ENCODE measurements around the gene AMDHD2.
"Not testable (repeated sequence)": the region's sequence is repeated elsewhere in the genome, so short reads cannot be mapped to it uniquely, and the experiment has no call there.

Gene AMDHD2

GRCh38 chr16:2518823-2519710 is 1.1 kb upstream of the AMDHD2 start:
- no peak for DNase-seq

- no peak for DNase-seq
Observed at GRCh38 chr16:2519711-2520080, 475 bp upstream of the AMDHD2 start.

GRCh38 chr16:2520784-2521531 is 787 bp downstream of the AMDHD2 start:
- DNase-seq, result no peak

DNA sequence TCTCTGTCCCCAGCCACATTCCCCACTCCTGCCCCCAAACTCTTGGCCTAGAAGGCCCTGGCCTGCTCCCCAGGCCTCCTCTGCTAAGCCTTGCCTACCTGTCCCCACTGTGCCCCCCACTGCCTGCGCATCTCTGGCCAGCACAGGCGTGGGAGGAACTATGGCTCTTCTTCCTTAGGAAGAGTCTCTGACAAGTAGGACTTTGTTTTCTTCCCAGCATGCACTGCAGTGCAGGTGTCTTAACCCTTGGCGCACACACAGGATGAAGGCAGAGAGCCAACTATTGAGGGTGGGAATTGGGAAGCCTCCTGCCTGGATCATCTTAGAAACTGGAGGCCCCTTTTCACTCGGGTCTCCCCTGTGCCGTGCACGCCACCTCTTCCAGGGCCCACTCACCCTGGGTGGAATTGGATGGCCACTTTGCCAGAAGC is 3.6 kb downstream of the AMDHD2 start:
- DNase-seq, result no peak

- DNase-seq, result no peak
Observed at GRCh38 chr16:2524339-2524938, 4.3 kb downstream of the AMDHD2 start.

DNA sequence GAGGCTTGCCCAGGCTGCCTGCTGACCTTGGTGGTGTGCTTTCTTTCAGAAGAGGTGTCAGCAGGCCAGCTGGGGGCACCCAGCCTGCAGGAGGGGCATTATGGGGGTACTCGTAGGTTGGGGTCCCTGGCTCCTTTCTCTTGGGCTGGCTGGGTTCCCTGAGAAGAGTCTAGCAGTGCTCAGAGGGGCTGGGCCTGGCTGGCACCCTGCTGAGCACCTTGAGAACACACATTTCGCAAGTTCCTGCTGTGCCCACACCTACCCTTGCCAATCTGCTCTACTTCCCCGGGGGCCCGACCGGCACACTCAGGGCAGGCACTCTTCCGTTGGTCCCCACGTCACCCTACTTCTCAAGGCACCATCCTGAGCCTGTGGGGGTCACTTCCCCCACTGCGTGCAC is 6.0 kb downstream of the AMDHD2 start:
- no peak for DNase-seq

- no peak for DNase-seq
Observed at GRCh38 chr16:2527071-2527783, 7.1 kb downstream of the AMDHD2 start.

GRCh38 chr16:2527784-2528100 is 7.6 kb downstream of the AMDHD2 start:
- no peak for DNase-seq

DNA sequence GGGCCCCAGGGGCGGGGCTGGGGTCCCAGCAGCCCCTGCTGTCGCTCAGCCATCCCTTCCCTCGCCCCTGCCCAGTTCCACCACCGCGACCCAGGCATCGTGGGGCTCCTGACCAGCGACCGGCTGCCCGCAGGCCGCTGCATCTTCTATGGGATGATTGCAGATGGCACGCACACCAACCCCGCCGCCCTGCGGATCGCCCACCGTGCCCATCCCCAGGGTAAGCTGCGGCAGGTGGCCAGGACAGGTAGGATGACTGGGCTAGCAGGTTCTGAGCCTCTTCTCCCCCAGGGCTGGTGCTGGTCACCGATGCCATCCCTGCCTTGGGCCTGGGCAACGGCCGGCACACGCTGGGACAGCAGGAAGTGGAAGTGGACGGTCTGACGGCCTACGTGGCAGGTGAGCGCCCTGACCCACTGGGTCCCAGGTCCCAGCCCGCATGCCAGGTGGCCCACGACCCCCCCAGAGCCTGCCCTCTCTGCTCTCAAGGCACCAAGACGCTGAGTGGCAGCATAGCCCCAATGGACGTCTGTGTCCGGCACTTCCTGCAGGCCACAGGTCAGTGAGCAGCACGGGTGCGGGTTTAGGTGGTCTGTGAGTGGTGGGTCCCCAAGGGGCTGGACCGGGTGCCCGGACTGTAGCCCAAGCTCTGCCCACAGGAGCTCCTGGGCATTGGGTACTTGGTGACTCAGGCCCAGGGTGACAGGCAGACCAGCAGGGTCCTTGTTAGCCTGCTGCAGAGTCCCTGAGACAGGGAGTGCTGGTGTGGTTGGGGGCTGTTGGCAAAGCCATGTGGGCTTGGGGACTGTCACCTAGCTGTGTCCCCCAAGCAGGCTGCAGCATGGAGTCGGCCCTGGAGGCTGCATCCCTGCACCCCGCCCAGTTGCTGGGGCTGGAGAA is 8.2 kb downstream of the AMDHD2 start:
- no peak for DNase-seq

GRCh38 chr16:2529061-2529931 is 9.1 kb downstream of the AMDHD2 start:
- no peak for DNase-seq

DNA sequence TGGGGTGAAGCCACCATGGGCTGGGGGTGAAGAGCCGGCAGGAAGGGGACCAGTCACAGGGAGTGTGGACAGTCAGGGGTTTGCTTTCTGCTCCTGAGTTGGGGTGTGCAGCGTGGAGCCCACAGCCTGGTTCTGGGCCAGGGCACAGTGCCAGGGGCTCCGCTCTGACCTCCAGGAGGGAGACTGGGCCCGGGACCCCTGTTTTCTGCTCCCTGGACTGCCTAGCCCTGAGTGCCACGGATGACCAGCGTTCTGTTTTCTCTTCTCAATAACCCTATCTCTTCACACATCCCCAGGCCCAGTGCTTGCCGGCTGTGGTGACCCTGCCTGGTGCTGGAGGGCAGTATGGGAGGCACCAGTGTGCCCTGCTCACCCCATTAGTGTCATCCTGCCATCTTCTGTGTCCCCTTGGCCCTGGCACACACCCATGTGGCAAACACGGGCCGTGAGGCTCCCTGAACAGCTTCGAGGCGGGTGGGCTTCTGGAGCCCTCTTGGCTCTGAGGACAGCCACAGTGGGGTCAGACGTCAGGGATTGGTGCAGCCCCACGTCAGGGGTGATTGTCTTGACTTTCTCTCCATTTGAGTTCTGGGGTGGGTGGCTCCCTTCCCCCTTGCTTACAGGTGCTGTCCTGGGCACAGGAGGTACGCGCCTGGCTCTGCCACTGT is 9.9 kb downstream of the AMDHD2 start:
- DNase-seq, result no peak

- no peak for DNase-seq
Observed at GRCh38 chr16:2530629-2531318, 10.6 kb downstream of the AMDHD2 start.

DNA sequence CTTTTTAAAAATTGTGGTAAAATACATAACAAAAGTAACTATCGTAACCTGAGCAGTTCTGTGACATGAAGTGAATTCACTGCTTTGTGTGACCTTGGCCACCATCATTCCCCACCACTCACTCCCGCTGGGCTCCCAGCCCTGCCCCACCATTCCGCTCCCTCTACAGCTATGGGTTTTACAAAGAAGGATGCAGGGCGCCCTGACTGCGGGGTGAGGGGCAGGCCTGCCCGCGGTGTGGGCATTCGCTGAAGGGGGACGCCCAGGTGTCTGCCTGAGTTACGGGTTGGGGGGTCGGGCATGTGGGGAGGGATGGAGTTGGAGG is 11.2 kb downstream of the AMDHD2 start, which contains the start of gene CEMP1:
Gene CEMP1 (minus strand): TSS at position 38 of the 325 bp plus-strand sequence. CDS start 335 bp downstream, outside the sequence.
- DNase-seq, result no peak

- DNase-seq, result peak; percentile 51
Observed at GRCh38 chr16:2531696-2532493, 11.7 kb downstream of the AMDHD2 start.

DNA sequence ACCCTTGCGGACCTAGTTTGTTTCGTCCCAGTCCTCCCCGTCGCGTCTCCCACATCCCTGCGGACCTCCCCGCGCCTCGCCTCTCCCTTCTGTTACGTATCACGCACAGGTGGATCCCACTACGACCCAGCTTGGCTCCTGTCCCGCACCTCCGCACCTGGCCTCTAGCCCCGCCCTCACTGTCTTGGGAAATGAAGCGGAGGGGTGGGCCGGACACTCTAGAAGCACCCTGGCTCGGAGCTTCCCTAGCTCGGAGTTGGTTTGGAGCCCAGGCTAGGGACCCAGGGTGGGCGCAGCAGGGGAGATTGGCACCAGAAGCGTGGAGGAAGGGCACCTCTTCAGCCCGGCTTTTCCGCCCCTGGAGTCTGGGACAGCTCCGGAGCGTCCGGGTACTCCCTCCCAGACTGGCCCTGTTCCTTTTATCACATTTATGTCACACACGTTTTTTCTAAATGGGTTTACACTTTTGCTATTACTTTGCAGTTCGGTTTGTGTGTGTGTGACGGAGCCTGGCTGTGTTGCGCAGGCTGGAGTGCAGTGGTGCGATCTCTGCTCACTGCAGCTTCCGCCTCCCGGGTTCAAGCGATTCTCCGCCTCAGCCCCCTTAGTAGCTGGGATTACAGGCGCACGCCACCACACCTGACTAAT is 12.4 kb downstream of the AMDHD2 start:
- peak; percentile 30 for DNase-seq

DNA sequence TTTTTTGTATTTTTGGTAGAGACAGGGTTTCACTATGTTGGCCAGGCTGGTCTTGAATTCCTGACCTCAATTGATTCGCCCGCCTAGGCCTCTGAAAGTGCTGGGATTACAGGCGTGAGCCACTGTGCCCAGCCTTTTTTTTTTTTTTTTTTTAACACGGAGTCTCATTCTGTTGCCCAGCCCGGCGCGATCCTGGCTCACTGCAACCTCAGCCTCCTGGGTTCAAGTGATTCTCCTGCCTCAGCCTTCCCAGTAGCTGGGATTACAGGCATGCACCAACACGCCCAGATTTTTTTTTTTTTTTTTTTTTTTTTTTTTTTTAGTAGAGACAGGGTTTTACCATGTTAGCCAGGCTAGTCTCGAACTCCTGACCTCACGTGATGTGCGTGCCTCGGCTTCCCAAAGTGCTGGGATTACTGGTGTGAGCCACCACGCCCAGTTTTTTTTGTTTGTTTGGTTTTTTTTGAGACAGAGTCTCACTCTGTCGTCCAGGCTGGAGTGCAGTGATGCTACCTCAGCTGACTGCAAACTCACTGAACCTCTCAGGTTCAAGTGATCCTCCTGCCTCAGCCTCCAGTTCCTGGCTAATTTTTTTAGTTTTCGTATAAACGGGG is 13.1 kb downstream of the AMDHD2 start:
- not testable (repeated sequence) for DNase-seq

GRCh38 chr16:2533912-2534311 is 13.7 kb downstream of the AMDHD2 start:
- DNase-seq, result no peak

GRCh38 chr16:2534335-2534734 is 14.2 kb downstream of the AMDHD2 start:
- not testable (repeated sequence) for DNase-seq
